GM21529 (cell line): ENCODE measurements around the gene USP17L15.
"Not testable (repeated sequence)": the region's sequence is repeated elsewhere in the genome, so short reads cannot be mapped to it uniquely, and the experiment has no call there.

Source experiments
- ATAC-seq: cut with Tn5 transposase; IDR thresholded peaks from one replicate; pipeline ENCODE4 v1.9.1; 2021; ENCODE audit not compliant: unreplicated experiment

Gene USP17L15, protein sequence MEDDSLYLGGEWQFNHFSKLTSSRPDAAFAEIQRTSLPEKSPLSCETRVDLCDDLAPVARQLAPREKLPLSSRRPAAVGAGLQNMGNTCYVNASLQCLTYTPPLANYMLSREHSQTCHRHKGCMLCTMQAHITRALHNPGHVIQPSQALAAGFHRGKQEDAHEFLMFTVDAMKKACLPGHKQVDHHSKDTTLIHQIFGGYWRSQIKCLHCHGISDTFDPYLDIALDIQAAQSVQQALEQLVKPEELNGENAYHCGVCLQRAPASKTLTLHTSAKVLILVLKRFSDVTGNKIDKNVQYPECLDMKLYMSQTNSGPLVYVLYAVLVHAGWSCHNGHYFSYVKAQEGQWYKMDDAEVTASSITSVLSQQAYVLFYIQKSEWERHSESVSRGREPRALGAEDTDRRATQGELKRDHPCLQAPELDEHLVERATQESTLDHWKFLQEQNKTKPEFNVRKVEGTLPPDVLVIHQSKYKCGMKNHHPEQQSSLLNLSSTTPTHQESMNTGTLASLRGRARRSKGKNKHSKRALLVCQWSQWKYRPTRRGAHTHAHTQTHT

DNA sequence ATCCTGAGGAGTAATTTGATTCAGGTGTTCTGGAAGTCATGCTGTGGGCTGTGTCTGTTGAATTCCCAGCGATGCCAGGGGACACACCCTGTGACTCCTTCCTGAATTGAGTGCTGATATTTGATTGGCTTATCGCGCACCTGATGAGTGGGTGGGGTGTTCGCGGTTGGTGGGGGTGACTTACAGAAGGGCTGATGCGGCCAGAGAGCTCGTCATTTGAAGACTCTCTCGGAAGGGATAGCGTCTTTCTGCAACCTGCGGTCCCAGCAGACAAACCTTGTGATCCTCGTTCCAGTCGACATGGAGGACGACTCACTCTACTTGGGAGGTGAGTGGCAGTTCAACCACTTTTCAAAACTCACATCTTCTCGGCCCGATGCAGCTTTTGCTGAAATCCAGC is at the start of gene USP17L15:
Gene USP17L15, plus strand, starts transcription at position 301 of the 400 bp plus-strand sequence. Its CDS starts 0 bp downstream, at position 301.
- ATAC-seq, result not testable (repeated sequence)

- not testable (repeated sequence) for ATAC-seq
These were observed 23.8 kb upstream of the USP17L15 start, which contains the start of gene USP17L10 for GRCh38 chr4:9210357-9210756. TSS of gene USP17L10 (plus strand) at chr4:9210657. CDS start at chr4:9210657, 0 bp downstream.

- ATAC-seq, result not testable (repeated sequence)
These were observed 19.5 kb upstream of the USP17L15 start for GRCh38 chr4:9214701-9215100.

DNA sequence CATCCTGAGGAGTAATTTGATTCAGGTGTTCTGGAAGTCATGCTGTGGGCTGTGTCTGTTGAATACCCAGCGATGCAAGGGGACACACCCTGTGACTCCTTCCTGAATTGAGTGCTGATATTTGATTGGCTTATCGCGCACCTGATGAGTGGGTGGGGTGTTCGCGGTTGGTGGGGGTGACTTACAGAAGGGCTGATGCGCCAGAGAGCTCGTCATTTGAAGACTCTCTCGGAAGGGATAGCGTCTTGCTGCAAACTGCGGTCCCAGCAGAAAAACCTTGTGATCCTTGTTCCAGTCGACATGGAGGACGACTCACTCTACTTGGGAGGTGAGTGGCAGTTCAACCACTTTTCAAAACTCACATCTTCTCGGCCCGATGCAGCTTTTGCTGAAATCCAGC is 19.1 kb upstream of the USP17L15 start, which contains the start of gene USP17L11:
Gene USP17L11, plus strand, starts transcription at position 301 of the 400 bp plus-strand sequence. Its CDS starts 0 bp downstream, at position 301.
- ATAC-seq, result not testable (repeated sequence)

GRCh38 chr4:9219852-9220251 is 14.3 kb upstream of the USP17L15 start, which contains the start of gene USP17L12:
TSS of gene USP17L12 (plus strand) at chr4:9220152. CDS start at chr4:9220152, 0 bp downstream.
- not testable (repeated sequence) for ATAC-seq

GRCh38 chr4:9224596-9224995 is 9.6 kb upstream of the USP17L15 start, which contains the start of gene USP17L13:
TSS of gene USP17L13 (plus strand) at chr4:9224896. CDS start at chr4:9224896, 0 bp downstream.
- not testable (repeated sequence) for ATAC-seq

DNA sequence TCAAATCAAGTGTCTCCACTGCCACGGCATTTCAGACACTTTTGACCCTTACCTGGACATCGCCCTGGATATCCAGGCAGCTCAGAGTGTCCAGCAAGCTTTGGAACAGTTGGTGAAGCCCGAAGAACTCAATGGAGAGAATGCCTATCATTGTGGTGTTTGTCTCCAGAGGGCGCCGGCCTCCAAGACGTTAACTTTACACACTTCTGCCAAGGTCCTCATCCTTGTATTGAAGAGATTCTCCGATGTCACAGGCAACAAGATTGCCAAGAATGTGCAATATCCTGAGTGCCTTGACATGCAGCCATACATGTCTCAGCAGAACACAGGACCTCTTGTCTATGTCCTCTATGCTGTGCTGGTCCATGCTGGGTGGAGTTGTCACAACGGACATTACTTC is 3.9 kb upstream of the USP17L15 start:
- not testable (repeated sequence) for ATAC-seq

- not testable (repeated sequence) for ATAC-seq
These were observed 4.3 kb downstream of the USP17L15 start for GRCh38 chr4:9238461-9238860.

DNA sequence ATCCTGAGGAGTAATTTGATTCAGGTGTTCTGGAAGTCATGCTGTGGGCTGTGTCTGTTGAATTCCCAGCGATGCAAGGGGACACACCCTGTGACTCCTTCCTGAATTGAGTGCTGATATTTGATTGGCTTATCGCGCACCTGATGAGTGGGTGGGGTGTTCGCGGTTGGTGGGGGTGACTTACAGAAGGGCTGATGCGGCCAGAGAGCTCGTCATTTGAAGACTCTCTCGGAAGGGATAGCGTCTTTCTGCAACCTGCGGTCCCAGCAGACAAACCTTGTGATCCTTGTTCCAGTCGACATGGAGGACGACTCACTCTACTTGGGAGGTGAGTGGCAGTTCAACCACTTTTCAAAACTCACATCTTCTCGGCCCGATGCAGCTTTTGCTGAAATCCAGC is 9.4 kb downstream of the USP17L15 start, which contains the start of gene USP17L17:
Gene USP17L17, plus strand, starts transcription at position 301 of the 400 bp plus-strand sequence. Its CDS starts 0 bp downstream, at position 301.
- ATAC-seq, result not testable (repeated sequence)

DNA sequence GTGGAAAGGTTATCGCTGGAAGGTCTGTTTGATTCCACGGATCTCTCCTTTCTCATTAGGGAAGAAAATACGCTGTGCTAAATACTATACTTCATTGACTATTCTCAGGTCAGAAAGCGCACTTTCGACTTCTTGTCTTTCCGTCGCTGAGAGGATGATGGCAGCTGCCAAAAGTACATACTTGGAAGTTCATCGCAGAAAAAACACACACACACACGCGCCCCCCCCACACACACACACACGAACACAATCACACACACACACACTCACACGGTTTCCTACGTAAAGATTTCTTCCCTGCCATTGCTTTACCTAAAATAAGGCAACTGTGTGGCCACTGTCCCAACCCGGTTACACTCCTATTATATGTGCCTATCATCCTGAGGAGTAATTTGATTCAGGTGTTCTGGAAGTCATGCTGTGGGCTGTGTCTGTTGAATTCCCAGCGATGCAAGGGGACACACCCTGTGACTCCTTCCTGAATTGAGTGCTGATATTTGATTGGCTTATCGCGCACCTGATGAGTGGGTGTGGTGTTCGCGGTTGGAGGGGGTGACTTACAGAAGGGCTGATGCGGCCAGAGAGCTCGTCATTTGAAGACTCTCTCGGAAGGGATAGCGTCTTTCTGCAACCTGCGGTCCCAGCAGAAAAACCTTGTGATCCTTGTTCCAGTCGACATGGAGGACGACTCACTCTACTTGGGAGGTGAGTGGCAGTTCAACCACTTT is 13.9 kb downstream of the USP17L15 start, which contains the start of gene USP17L18:
Gene USP17L18, plus strand, starts transcription at position 678 of the 728 bp plus-strand sequence. Its CDS starts 0 bp downstream, at position 678.
- not testable (repeated sequence) for ATAC-seq

DNA sequence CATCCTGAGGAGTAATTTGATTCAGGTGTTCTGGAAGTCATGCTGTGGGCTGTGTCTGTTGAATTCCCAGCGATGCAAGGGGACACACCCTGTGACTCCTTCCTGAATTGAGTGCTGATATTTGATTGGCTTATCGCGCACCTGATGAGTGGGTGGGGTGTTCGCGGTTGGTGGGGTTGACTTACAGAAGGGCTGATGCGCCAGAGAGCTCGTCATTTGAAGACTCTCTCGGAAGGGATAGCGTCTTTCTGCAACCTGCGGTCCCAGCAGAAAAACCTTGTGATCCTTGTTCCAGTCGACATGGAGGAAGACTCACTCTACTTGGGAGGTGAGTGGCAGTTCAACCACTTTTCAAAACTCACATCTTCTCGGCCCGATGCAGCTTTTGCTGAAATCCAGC is 18.9 kb downstream of the USP17L15 start, which contains the start of gene USP17L19:
Gene USP17L19, plus strand, starts transcription at position 301 of the 400 bp plus-strand sequence. Its CDS starts 0 bp downstream, at position 301.
- not testable (repeated sequence) for ATAC-seq

- ATAC-seq, result not testable (repeated sequence)
These were observed 23.6 kb downstream of the USP17L15 start, which contains the start of gene USP17L20 for GRCh38 chr4:9257824-9258223. TSS of gene USP17L20 (plus strand) at chr4:9258124. CDS start at chr4:9258124, 0 bp downstream.

GRCh38 chr4:9262572-9262971 is 28.4 kb downstream of the USP17L15 start, which contains the start of gene USP17L21:
TSS of gene USP17L21 (plus strand) at chr4:9262872. CDS start at chr4:9262872, 0 bp downstream.
- ATAC-seq, result not testable (repeated sequence)

DNA sequence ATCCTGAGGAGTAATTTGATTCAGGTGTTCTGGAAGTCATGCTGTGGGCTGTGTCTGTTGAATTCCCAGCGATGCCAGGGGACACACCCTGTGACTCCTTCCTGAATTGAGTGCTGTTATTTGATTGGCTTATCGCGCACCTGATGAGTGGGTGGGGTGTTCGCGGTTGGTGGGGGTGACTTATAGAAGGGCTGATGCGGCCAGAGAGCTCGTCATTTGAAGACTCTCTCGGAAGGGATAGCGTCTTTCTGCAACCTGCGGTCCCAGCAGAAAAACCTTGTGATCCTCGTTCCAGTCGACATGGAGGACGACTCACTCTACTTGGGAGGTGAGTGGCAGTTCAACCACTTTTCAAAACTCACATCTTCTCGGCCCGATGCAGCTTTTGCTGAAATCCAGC is 33.1 kb downstream of the USP17L15 start, which contains the start of gene USP17L22:
Gene USP17L22, plus strand, starts transcription at position 301 of the 400 bp plus-strand sequence. Its CDS starts 0 bp downstream, at position 301.
- not testable (repeated sequence) for ATAC-seq

GRCh38 chr4:9271719-9272118 is 37.5 kb downstream of the USP17L15 start:
- ATAC-seq, result not testable (repeated sequence)
